SK-N-SH (cell line): ENCODE results near the gene CDK5RAP2.

Experiments
- CTCF ChIP-seq: fragments of 200-600 bp; sonication (generic); IDR thresholded peaks from 2 replicates; pipeline ENCODE4 v1.6.1; 2017; ENCODE audit warnings: antibody characterized with exemption, mild to moderate bottlenecking, moderate library complexity
- EP300 ChIP-seq, 2 experiments: IDR thresholded peaks; 2 replicates each; pipeline versions ENCODE4 v1.4.0 to v1.6.1; 2012; ENCODE audit warnings: borderline replicate concordance in 1 of 2, low read depth in 1 of 2, low read length in 1 of 2
- FOXM1 ChIP-seq: IDR thresholded peaks from 2 replicates; pipeline ENCODE4 v1.4.0; 2012; ENCODE audit warnings: low read depth, mild to moderate bottlenecking
- IRF3 ChIP-seq: fragments of 150-350 bp; IDR thresholded peaks from 2 replicates; pipeline ENCODE4 v1.6.1; 2016; ENCODE audit warnings: mild to moderate bottlenecking, low read depth, low read length
- MAX ChIP-seq: IDR thresholded peaks from 2 replicates; pipeline ENCODE4 v1.4.0; 2012; ENCODE audit warnings: low read depth
- MXI1 ChIP-seq: IDR thresholded peaks from 2 replicates; pipeline ENCODE4 v1.6.1; 2012; ENCODE audit warnings: mild to moderate bottlenecking, low read depth, low read length, improper control_type of control experiment
- POLR2AphosphoS5 ChIP-seq: IDR thresholded peaks from 2 replicates; pipeline ENCODE4 v1.6.1; 2012; ENCODE audit warnings: low read depth, low read length
- RAD21 ChIP-seq: IDR thresholded peaks from 2 replicates; pipeline ENCODE4 v1.6.1; 2012; ENCODE audit warnings: mild to moderate bottlenecking, low read length
- SIN3A ChIP-seq: IDR thresholded peaks from 2 replicates; pipeline ENCODE4 v1.6.1; 2012; ENCODE audit warnings: low read depth, mild to moderate bottlenecking, low read length, moderate library complexity, borderline replicate concordance
- USF2 ChIP-seq: fragments of 150-350 bp; IDR thresholded peaks from 2 replicates; pipeline ENCODE4 v1.6.1; 2017; ENCODE audit warnings: antibody characterized with exemption, low read length, low read depth, borderline replicate concordance
- YY1 ChIP-seq: IDR thresholded peaks from 2 replicates; pipeline ENCODE4 v1.4.0; 2012; ENCODE audit warnings: low read depth, mild to moderate bottlenecking

GRCh38 chr9:120528829-120529228 lies 51.1 kb downstream of the CDK5RAP2 start:
- no peak for TF ChIP-seq MXI1
- TF ChIP-seq CTCF, result no peak
- TF ChIP-seq YY1, result no peak
- no peak for TF ChIP-seq USF2
- TF ChIP-seq EP300 (IDR thresholded peaks at IDR 0.05; ENCODE audit: borderline replicate concordance in 1 of 2, low read depth in 1 of 2, low read length in 1 of 2), result no peak
- TF ChIP-seq SIN3A, result no peak
- no peak for TF ChIP-seq RAD21
- TF ChIP-seq MAX, result no peak
- no peak for TF ChIP-seq FOXM1
- no peak for TF ChIP-seq IRF3
- TF ChIP-seq POLR2AphosphoS5, result no peak
